Measurements from ENCODE around the gene SF3A1. TPM values are rescaled to one million over a fixed set of nuclear protein-coding genes. Genes with fewer than 3 reads are reported as not detected.

Gene SF3A1
- polyA plus RNA-seq, 1 donor, result 87.1 TPM

DNA sequence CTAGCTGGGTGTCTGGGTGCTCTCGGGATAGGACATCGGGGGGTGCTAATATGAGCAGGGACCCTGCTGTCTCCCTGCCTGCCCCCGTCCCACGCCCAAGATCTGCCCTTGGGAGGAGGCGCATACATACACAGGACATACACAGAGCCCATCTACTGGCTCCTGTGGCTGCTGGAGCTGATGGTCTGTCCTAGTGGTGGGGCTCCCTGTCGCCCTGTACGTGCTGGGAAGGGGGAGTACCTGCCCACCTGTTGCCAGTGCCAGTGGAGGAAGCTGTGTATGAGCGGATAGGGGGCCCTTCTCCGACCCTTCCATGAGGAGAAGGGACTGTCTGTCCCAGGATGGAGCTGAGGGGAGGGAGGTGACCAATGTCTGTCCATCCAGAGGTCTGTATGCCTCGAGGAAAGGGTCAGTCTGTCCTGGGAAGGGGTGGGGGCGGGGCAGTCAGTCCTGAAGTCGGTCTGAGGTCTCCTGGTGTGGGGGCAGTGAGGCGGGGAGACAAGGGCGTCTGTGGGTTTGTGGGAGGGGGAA is 30.9 kb downstream of the SF3A1 start:
- H3K9me3 ChIP-seq (ENCODE audit: control insufficient read depth, low read depth, low read length), result no peaks in the 10 kb centered on the region
- peak overlapping the region; percentile 70 for H3K4me3 ChIP-seq (ENCODE audit: low read length)
- peak in 1 of 2 donors; percentile 17 for DNase-seq
- H3K4me1 ChIP-seq (ENCODE audit: control insufficient read depth, insufficient read depth, low read length), result peaks cover 33% of the 10 kb centered on the region
- WGBS (ENCODE audit: insufficient coverage, low lambda C conversion rate), result no CpG with 5 or more reads among the region's 14 CpGs
- peaks cover 11% of the 10 kb centered on the region for H3K36me3 ChIP-seq (ENCODE audit: control insufficient read depth, insufficient read depth, low read length)
- H3K27me3 ChIP-seq (ENCODE audit: control insufficient read depth, insufficient read depth, low read length), result no peaks in the 10 kb centered on the region
- H3K27ac ChIP-seq (ENCODE audit: low read length), result peak overlapping the region; percentile 60

DNA sequence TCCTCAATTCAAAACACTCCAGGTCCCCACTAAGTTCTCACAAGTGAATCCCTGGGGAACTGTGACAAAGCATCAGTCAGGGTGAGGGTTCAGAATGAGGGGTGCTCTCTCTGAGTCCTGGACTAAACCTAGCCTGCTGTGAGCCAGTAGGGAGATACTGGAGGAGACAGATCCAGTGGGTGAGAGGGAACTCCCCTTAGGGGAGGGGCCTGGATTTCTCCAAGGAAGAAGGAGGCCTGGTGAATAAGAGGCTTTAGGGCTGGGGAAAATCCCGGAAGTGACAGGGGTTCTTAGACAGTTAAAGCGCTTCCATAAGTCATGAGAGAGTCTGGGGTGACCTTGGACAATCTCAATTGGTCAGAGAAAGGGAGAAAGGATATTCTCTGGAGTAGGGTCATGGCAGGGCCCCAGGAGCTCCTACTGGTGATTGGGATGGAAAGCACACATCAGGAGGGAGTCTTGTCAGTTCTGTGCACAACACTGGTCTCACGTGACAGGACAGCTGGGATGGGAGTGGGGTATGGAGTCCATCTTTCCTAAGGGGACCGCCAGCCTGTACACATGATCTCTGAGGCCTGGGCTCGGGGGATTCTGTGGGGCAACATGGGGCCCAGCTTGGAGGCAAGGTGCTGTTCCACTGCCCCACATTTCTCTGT is 31.5 kb downstream of the SF3A1 start:
- Histone ChIP-seq H3K4me1 (ENCODE audit: control insufficient read depth, insufficient read depth, low read length) (peaks cover 33% of the 10 kb centered on the region), H3K4me3 (ENCODE audit: low read length) (peak overlapping the region; percentile 70), H3K27ac (ENCODE audit: low read length) (peak overlapping the region; percentile 60), H3K9me3 (ENCODE audit: control insufficient read depth, low read depth, low read length) (no peaks in the 10 kb centered on the region), H3K36me3 (ENCODE audit: control insufficient read depth, insufficient read depth, low read length) (peaks cover 14% of the 10 kb centered on the region), H3K27me3 (ENCODE audit: control insufficient read depth, insufficient read depth, low read length) (no peaks in the 10 kb centered on the region)
- no CpG with 5 or more reads among the region's 5 CpGs for WGBS (ENCODE audit: insufficient coverage, low lambda C conversion rate)
- DNase-seq, result peak; percentile 78 to 86

DNA sequence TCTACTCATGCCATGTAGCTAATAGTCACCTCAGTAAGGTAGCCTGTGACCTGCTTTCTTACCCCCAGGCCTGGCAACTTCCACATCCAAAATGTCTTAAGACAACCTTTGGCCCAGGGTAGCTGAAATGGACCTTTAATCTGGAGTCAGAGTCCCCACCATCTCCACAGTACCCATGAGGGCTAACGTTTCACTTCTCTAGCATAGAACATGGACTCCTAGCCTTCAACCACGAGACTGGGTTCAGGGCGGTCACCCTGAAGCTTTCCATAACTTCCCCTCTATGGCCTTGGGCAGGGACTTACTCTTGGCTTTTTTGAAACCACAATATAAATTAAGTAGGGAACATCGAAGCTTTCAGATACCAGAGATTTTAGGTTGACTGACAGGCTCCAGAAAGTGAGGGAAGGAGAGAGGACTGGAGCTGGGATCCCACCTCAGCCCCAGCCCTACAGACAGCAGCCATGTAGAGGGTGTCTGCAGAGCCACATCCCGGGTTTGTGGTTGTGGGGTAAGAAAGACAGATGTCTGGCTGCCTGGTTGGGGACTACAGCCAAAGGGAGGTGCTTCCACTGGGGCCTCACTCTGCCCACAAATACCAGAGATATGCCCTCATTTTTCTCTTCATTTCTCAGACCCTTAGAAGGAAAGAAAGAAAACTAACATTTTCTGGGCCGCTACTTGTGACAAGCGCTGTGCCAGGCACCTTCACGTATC is 32.5 kb downstream of the SF3A1 start:
- DNase-seq, result peak in 1 of 2 donors; percentile 61
- Histone ChIP-seq H3K4me1 (ENCODE audit: control insufficient read depth, insufficient read depth, low read length) (peaks cover 33% of the 10 kb centered on the region), H3K27me3 (ENCODE audit: control insufficient read depth, insufficient read depth, low read length) (no peaks in the 10 kb centered on the region), H3K9me3 (ENCODE audit: control insufficient read depth, low read depth, low read length) (no peaks in the 10 kb centered on the region), H3K36me3 (ENCODE audit: control insufficient read depth, insufficient read depth, low read length) (peaks cover 20% of the 10 kb centered on the region), H3K4me3 (ENCODE audit: low read length) (no peak overlapping the region), H3K27ac (ENCODE audit: low read length) (peak overlapping the region; percentile 60)
- WGBS (ENCODE audit: insufficient coverage, low lambda C conversion rate), result no CpG with 5 or more reads among the region's 8 CpGs

DNA sequence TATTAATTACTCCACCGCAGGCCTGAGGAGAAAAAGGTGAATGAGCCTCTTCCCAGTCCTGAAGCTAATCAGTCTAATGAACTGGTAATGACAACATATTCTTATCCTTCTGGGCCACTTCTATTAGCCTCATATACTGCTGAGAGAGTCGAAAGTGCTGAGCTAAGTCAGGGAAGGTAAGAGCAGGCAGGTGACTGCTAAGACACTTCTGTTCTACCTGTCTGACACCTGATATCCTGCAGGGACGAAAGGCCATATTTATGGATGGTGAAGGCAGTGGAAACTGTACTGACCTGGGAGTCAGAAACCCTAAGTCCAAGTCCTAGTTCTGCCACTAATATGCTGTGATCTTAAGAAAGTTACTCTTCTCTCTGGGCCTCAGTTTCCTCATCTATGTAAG is 33.4 kb downstream of the SF3A1 start:
- Histone ChIP-seq H3K9me3 (ENCODE audit: control insufficient read depth, low read depth, low read length) (no peaks in the 10 kb centered on the region), H3K27me3 (ENCODE audit: control insufficient read depth, insufficient read depth, low read length) (no peaks in the 10 kb centered on the region), H3K27ac (ENCODE audit: low read length) (peak overlapping the region; percentile 64), H3K4me1 (ENCODE audit: control insufficient read depth, insufficient read depth, low read length) (peaks cover 31% of the 10 kb centered on the region), H3K4me3 (ENCODE audit: low read length) (no peak overlapping the region), H3K36me3 (ENCODE audit: control insufficient read depth, insufficient read depth, low read length) (peaks cover 20% of the 10 kb centered on the region)
- DNase-seq, result peak in 1 of 2 donors; percentile 77
- no CpG with 5 or more reads among the region's 3 CpGs for WGBS (ENCODE audit: insufficient coverage, low lambda C conversion rate)

DNA sequence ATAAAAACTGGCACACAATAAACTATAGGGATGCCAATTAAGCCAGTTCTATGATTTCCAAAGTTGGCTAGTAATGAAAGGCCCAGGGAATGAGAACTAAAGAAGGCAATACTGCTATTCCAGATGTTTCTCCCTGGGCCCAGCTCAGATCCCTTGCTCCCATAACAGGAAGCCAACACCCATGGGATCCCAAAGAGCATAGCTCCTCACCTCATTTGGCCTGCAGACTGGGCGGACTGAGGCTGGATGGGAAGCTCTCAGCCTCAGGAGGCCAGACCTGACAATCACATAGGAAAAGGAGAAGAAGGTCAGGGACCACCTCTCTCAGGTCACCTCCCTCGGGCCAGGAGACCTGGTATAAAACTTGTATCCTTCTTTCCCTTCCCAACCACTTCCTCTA is 35.2 kb downstream of the SF3A1 start:
- WGBS (ENCODE audit: insufficient coverage, low lambda C conversion rate), result no CpG with 5 or more reads among the region's 2 CpGs
- no peak overlapping the region for H3K27ac ChIP-seq (ENCODE audit: low read length)
- no peak overlapping the region for H3K4me3 ChIP-seq (ENCODE audit: low read length)
- no peaks in the 10 kb centered on the region for H3K27me3 ChIP-seq (ENCODE audit: control insufficient read depth, insufficient read depth, low read length)
- H3K36me3 ChIP-seq (ENCODE audit: control insufficient read depth, insufficient read depth, low read length), result peaks cover 20% of the 10 kb centered on the region
- no peak for DNase-seq
- H3K4me1 ChIP-seq (ENCODE audit: control insufficient read depth, insufficient read depth, low read length), result peaks cover 19% of the 10 kb centered on the region
- H3K9me3 ChIP-seq (ENCODE audit: control insufficient read depth, low read depth, low read length), result no peaks in the 10 kb centered on the region

DNA sequence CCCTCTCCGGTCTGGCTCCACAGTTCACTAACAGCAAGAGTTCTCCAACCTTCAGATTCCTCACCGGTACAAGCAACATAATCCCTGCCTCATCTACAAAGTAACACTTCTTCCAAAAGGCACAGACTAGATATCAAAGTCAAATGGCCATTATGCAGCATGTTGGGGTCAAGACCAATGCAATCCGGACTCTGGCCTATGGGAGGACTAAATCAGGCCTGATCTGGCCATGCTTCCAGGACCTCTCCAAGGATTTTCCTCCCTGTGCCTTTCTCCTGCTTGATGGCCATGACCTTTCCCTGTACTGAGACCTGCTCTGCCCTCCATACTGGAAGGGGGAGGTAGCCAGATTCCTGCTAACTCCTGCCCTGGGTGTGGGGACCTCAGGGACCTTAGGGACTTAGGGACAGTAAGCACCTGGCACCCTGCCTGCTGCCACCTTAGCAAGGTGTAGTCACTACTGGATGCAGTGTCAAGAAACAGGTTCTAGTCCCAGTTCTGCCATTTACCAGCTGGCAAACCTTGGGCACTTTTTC is 36.6 kb downstream of the SF3A1 start:
- Histone ChIP-seq H3K36me3 (ENCODE audit: control insufficient read depth, insufficient read depth, low read length) (peaks cover 24% of the 10 kb centered on the region), H3K9me3 (ENCODE audit: control insufficient read depth, low read depth, low read length) (no peaks in the 10 kb centered on the region), H3K4me3 (ENCODE audit: low read length) (no peak overlapping the region), H3K27me3 (ENCODE audit: control insufficient read depth, insufficient read depth, low read length) (no peaks in the 10 kb centered on the region), H3K27ac (ENCODE audit: low read length) (no peak overlapping the region), H3K4me1 (ENCODE audit: control insufficient read depth, insufficient read depth, low read length) (peaks cover 11% of the 10 kb centered on the region)
- 100% methylated on average over 1 of the region's 3 CpGs for WGBS (ENCODE audit: insufficient coverage, low lambda C conversion rate)
- DNase-seq, result no peak

DNA sequence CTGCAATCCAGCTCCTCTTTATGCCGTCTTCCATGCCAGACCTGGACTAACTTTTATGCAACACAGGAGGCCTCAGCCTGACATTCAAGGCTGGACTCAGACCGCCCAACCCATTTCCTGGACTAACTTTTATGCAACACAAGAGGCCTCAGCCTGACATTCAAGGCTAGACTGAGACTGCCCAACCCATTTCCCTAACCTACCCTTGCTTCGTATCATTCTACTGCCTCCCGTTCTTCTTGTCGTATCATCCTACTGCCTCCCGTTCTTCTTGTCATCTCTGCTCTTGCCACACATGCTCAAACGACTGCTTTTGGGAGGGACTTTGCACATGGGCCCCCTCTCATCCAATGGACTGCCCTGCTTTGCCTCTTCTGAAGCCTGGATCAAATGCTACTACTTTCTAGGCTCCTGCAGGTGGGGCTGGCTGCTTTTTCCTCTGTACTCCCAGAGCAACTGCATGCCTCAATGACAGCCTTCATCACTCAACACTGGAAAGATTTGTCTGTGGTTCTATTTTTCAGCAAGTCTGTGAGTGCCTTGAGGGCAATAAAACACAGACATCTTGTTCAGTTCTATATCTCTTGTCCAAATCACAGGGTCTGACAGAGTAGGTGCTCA is 37.8 kb downstream of the SF3A1 start:
- Histone ChIP-seq H3K36me3 (ENCODE audit: control insufficient read depth, insufficient read depth, low read length) (peaks cover 24% of the 10 kb centered on the region), H3K4me3 (ENCODE audit: low read length) (no peak overlapping the region), H3K9me3 (ENCODE audit: control insufficient read depth, low read depth, low read length) (no peaks in the 10 kb centered on the region), H3K4me1 (ENCODE audit: control insufficient read depth, insufficient read depth, low read length) (peaks cover 11% of the 10 kb centered on the region), H3K27me3 (ENCODE audit: control insufficient read depth, insufficient read depth, low read length) (no peaks in the 10 kb centered on the region), H3K27ac (ENCODE audit: low read length) (no peak overlapping the region)
- DNase-seq, result no peak
- 96% methylated on average over 4 of the region's 7 CpGs for WGBS (ENCODE audit: insufficient coverage, low lambda C conversion rate)

DNA sequence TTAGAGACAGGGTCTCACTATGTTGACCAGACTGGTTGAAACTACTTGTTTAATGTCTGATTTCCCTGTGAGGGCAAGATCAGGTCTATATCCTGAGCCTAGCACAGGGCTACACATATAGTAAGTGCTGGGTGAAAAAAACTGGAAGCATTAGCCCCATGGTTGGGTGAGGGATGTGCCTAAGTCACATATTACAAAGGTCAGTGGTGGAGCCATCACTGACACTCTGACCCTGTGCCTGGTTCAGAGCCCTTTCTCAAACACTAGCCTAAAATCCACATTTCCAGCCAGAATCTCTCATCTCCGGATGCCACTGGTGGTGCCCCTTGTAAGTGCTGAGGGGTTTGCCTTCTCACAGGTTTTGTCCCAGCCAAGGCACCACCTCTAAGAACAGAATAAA is 38.9 kb downstream of the SF3A1 start:
- Histone ChIP-seq H3K9me3 (ENCODE audit: control insufficient read depth, low read depth, low read length) (no peaks in the 10 kb centered on the region), H3K36me3 (ENCODE audit: control insufficient read depth, insufficient read depth, low read length) (peaks cover 24% of the 10 kb centered on the region), H3K4me3 (ENCODE audit: low read length) (no peak overlapping the region), H3K27ac (ENCODE audit: low read length) (no peak overlapping the region), H3K4me1 (ENCODE audit: control insufficient read depth, insufficient read depth, low read length) (peaks cover 16% of the 10 kb centered on the region), H3K27me3 (ENCODE audit: control insufficient read depth, insufficient read depth, low read length) (no peaks in the 10 kb centered on the region)
- DNase-seq, result no peak
- WGBS (ENCODE audit: insufficient coverage, low lambda C conversion rate), result no CpG with 5 or more reads among the region's 1 CpG

DNA sequence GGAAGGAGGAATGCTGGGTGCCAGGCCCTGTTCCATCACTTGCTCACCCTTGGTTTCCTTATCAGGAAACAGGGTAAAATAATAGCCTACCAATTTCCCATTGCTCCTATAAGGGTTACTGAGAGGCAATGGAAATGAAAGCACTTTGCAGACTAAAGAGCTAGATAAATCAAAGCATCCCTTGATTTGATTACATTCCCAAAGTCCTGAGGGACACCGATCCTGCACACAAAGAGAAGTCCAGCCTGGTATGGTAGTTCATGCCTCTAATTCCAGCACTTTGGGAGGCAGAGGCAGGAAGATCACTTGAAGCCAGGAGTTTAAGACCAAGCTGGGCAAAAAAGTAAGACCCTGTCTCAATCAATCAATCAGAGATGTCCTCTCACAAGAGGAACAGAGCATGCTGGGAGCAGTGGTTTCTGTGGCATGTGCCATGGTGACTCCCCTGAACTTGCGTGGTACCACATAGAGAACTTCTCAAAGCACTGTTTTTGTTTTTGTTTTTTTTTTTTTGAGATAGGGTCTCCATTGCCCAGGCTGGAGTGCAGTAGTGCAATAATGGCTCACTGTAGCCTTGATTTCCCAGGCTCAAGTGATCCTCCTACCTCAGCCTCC is 40.6 kb downstream of the SF3A1 start:
- no peak overlapping the region for H3K4me3 ChIP-seq (ENCODE audit: low read length)
- H3K9me3 ChIP-seq (ENCODE audit: control insufficient read depth, low read depth, low read length), result no peaks in the 10 kb centered on the region
- H3K36me3 ChIP-seq (ENCODE audit: control insufficient read depth, insufficient read depth, low read length), result peaks cover 23% of the 10 kb centered on the region
- DNase-seq, result no peak
- no CpG with 5 or more reads among the region's 2 CpGs for WGBS (ENCODE audit: insufficient coverage, low lambda C conversion rate)
- H3K4me1 ChIP-seq (ENCODE audit: control insufficient read depth, insufficient read depth, low read length), result peaks cover 17% of the 10 kb centered on the region
- H3K27me3 ChIP-seq (ENCODE audit: control insufficient read depth, insufficient read depth, low read length), result no peaks in the 10 kb centered on the region
- no peak overlapping the region for H3K27ac ChIP-seq (ENCODE audit: low read length)

DNA sequence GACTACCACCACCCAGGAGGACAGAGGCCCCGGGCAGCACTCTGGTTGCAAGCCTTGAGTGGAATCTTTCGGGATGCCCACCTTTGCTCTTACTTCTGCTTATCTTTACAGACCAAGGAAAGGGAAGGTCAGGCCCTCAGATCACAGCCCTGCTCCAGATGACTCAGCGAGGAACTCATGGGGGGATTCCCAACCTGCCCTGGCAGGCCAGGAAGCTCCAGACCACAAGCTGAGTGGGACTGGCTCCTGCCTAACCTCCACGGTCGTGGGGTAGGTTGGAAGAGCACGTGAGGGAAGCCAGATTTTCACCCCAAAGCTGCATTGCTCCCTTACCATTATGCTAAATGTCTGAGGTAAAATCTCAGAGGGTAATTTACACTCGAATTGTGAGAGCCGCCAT is 41.8 kb downstream of the SF3A1 start:
- peaks cover 11% of the 10 kb centered on the region for H3K36me3 ChIP-seq (ENCODE audit: control insufficient read depth, insufficient read depth, low read length)
- no peaks in the 10 kb centered on the region for H3K27me3 ChIP-seq (ENCODE audit: control insufficient read depth, insufficient read depth, low read length)
- H3K4me1 ChIP-seq (ENCODE audit: control insufficient read depth, insufficient read depth, low read length), result peaks cover 21% of the 10 kb centered on the region
- no peaks in the 10 kb centered on the region for H3K9me3 ChIP-seq (ENCODE audit: control insufficient read depth, low read depth, low read length)
- WGBS (ENCODE audit: insufficient coverage, low lambda C conversion rate), result no CpG with 5 or more reads among the region's 8 CpGs
- no peak overlapping the region for H3K4me3 ChIP-seq (ENCODE audit: low read length)
- DNase-seq, result no peak
- no peak overlapping the region for H3K27ac ChIP-seq (ENCODE audit: low read length)

All from large intestine (tissue), 3 donors.